ENCODE results near the gene FTCDNL1.

FTCDNL1 gene

GRCh38 chr2:199727306-199727705, 123.7 kb downstream of the FTCDNL1 start (continued):
- TF ChIP-seq ZSCAN16 (tag by site-specific recombination; IDR thresholded peaks at IDR 0.05) (no peak), GFI1B (tag by site-specific recombination; IDR thresholded peaks at IDR 0.05) (no peak), ZNF560 (tag by site-specific recombination; IDR thresholded peaks at IDR 0.05; ENCODE audit: borderline replicate concordance) (no peak)

GRCh38 chr2:199718074-199718473, 132.9 kb downstream of the FTCDNL1 start:
- H3K27ac ChIP-seq (ENCODE audit: extremely low read depth, low read depth, low read length), result no peak overlapping the region
- CTCF ChIA-PET, result no interaction called here
- TF ChIP-seq ZNF37A (tag by site-specific recombination; IDR thresholded peaks at IDR 0.05) (no peak), ZNF555 (tag by site-specific recombination; conservative IDR thresholded peaks at IDR 0.05) (no peak), ZNF843 (tag by site-specific recombination; IDR thresholded peaks at IDR 0.05) (no peak), BCL6B (tag by site-specific recombination; IDR thresholded peaks at IDR 0.05) (no peak), ZNF10 (tag by site-specific recombination; IDR thresholded peaks at IDR 0.05) (no peak), ZSCAN5A (tag by site-specific recombination; IDR thresholded peaks at IDR 0.05) (no peak), WT1 (tag by site-specific recombination; IDR thresholded peaks at IDR 0.05) (no peak), ZBTB49 (tag by site-specific recombination; IDR thresholded peaks at IDR 0.05; ENCODE audit: low read depth) (no peak)
- H3K36me3 ChIP-seq (ENCODE audit: control insufficient read depth in 2 of 2, insufficient read depth in 1 of 2, low read length in 2 of 2), result no peaks in the 10 kb centered on the region
- H3K4me3 ChIP-seq (ENCODE audit: low read depth, low read length), result no peak overlapping the region
- H3K4me1 ChIP-seq (ENCODE audit: control insufficient read depth, insufficient read depth, low read length), result peaks cover 15% of the 10 kb centered on the region
- POLR2A ChIA-PET, result no interaction called here
- H3K9me3 ChIP-seq (ENCODE audit: control insufficient read depth, insufficient read depth, low read depth, low read length), result no peaks in the 10 kb centered on the region

GRCh38 chr2:199717587-199717907, 133.4 kb downstream of the FTCDNL1 start:
- CTCF ChIA-PET, result interaction anchor here (1.6 kb wide), 1 partner anchor 13 kb away, joined by 5 read pairs; no protein-coding TSS in a partner anchor
- no peak for TF ChIP-seq ZNF792 (tag by site-specific recombination; IDR thresholded peaks at IDR 0.05)
- no peak for TF ChIP-seq ZNF184 (tag by site-specific recombination; IDR thresholded peaks at IDR 0.05)
- no peak for TF ChIP-seq ZNF514 (tag by site-specific recombination; IDR thresholded peaks at IDR 0.05)
- TF ChIP-seq ZNF529 (tag by site-specific recombination; IDR thresholded peaks at IDR 0.05; ENCODE audit: insufficient replicate concordance), result no peak
- no peak for TF ChIP-seq ZNF24 (tag by site-specific recombination; IDR thresholded peaks at IDR 0.05)
- TF ChIP-seq PRDM4 (tag by site-specific recombination; IDR thresholded peaks at IDR 0.05), result no peak
- TF ChIP-seq ZNF248 (tag by site-specific recombination; IDR thresholded peaks at IDR 0.05), result no peak
- TF ChIP-seq ZSCAN4 (tag by site-specific recombination; IDR thresholded peaks at IDR 0.05), result no peak
- no peak for TF ChIP-seq ZNF174 (tag by site-specific recombination; IDR thresholded peaks at IDR 0.05)
- no peak for TF ChIP-seq ZNF561 (tag by site-specific recombination; IDR thresholded peaks at IDR 0.05; ENCODE audit: borderline replicate concordance)
- TF ChIP-seq ZNF423 (tag by site-specific recombination; IDR thresholded peaks at IDR 0.05), result no peak
- TF ChIP-seq HOXA7 (CRISPR knock-in tag; IDR thresholded peaks at IDR 0.05; ENCODE audit: borderline replicate concordance), result no peak
- no peak for TF ChIP-seq ZBTB1 (tag by site-specific recombination; IDR thresholded peaks at IDR 0.05)
- no peak for TF ChIP-seq BCL6B (tag by site-specific recombination; IDR thresholded peaks at IDR 0.05)

More at GRCh38 chr2:199717587-199717907, 133.4 kb downstream of the FTCDNL1 start:
- no peaks in the 10 kb centered on the region for H3K9me3 ChIP-seq (ENCODE audit: control insufficient read depth, insufficient read depth, low read depth, low read length)
- H3K27ac ChIP-seq (ENCODE audit: extremely low read depth, low read depth, low read length), result no peak overlapping the region
- H3K4me3 ChIP-seq (ENCODE audit: low read depth, low read length), result no peak overlapping the region
- H3K36me3 ChIP-seq (ENCODE audit: control insufficient read depth in 2 of 2, insufficient read depth in 1 of 2, low read length in 2 of 2), result no peaks in the 10 kb centered on the region
- peaks cover 15% of the 10 kb centered on the region for H3K4me1 ChIP-seq (ENCODE audit: control insufficient read depth, insufficient read depth, low read length)
- POLR2A ChIA-PET, result no interaction called here

All from HEK293 (cell line).